NCI-H774 (cell line): ENCODE measurements around the gene TTLL8.
"Not testable (repeated sequence)": the region's sequence is repeated elsewhere in the genome, so short reads cannot be mapped to it uniquely, and the experiment has no call there.

Experiments used
- DNase-seq: peaks from one replicate; lab custom pipeline; 2025; lab: John Stamatoyannopoulos, UW

The TTLL8 gene

GRCh38 chr22:50058061-50058905 lies at the start of gene TTLL8:
TTLL8 (minus strand) TSS chr22:50058298.
- DNase-seq: no peak

DNA sequence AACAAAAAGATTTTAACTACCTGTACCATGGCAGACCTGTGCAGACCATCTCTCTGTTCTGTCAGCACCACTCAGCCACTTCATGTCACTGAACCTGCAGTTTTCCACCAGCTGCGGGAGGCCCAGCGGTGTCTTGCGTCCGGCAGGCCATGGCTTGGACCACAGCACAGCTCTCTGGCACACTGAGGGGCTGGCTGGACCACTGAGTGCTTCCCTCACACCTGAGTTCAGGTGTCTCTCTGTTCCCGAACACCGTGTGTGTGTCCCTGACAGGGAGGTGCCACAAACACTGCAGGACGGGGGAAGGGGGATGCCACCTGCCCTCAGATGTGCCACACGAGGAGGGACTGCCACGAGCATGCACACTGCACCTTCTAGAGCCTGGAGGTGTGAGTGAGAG lies 49.4 kb upstream of the TTLL8 start:
- no peak for DNase-seq

- DNase-seq: no peak
These were observed 47.4 kb upstream of the TTLL8 start for GRCh38 chr22:50105208-50106100.

DNA sequence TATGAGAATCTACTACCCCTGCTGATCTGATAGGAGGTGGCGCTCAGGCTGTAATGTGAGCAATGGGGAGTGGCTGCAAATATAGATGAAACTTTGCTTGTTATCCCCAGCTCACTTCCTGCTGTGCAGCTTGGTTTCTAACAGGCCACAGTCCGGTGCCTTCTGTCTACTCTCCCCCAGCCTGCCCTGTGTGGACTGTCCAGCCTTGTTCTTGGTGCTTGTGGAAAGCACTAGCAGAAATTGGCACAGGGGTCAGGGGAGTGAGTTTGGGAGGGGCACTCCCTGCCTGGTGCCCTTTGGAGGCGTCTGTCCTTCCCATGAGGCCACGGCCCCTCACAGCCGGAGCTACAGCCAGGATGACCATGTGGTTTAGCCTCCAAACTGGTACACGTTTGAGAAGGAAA lies 46.0 kb upstream of the TTLL8 start:
- no peak for DNase-seq

- no peak for DNase-seq
These were observed 44.8 kb upstream of the TTLL8 start for GRCh38 chr22:50102946-50103345.

DNA sequence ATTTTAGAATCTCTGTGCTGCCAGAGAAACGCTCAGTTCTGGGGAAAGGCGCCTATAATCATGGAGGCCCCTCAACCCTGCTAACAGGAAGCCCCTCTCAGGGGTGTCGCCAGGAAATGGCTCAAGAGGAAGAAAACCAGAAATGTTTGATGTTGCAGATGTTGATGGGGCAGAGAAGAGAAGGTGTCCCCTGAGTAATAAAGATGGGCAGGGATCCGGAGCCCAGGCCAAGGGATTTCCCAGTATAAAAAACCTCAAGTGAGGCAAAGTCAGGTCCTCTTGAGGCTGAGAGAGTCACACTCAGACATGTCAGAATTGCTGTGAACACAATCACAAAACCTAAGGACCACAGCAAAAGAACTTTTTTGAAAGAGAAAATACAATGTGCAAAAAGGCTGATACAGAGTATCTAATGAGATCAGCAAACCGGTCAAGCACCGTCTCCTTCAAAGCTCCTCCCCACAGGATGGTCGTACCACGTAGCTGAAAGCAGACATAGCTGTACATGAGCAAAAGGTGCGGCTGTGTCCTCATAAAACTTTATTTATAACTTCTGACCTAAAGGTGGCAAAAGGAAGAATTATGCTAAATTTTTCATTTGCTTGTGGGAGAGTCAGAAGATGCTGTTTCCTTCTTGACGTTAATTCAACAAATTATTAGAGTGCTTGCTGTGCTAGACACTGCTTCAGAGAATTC lies 43.9 kb upstream of the TTLL8 start:
- DNase-seq: no peak

- no peak for DNase-seq
These were observed 40.0 kb upstream of the TTLL8 start for GRCh38 chr22:50098052-50098451.

GRCh38 chr22:50092342-50092741 lies 34.2 kb upstream of the TTLL8 start:
- DNase-seq: no peak

GRCh38 chr22:50091092-50091768 lies 33.1 kb upstream of the TTLL8 start:
- no peak for DNase-seq

GRCh38 chr22:50090412-50090714 lies 32.3 kb upstream of the TTLL8 start:
- DNase-seq: no peak

DNA sequence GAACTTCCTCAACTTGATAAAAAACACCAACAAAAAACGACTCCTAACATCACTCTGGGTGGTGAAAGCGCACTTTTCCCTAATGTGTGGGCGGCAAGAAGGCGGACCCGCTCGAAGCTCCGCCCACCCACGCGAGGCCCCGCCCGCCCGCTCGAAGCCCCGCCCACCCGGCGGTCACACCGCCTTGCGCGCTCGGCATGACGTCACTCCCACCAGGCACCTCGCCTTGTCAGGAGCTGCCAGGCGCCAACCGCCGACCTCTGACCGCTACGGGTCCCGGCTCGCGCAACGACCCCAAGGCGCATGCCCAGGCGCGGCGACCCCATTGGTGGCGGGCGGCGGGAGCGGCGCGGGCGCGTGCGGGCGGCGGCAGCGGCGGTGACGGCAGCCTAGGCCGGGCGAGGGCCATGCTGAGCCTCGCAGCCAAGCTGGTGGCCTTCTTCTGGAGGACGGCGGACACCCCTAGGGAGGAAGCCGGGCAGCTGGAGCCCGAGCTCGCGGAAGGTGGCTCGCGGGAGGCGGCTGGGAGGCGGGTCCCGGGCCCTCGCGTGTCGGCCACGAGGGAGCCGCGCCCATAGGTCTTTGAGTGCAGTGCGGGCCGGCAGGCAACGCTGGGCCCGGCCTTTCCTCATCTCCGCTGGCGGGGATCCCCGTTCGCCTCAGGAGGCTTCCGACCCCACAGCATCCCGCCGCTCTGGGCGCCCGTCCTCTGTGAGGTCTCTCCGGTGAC lies 31.7 kb upstream of the TTLL8 start, which contains the start of gene MOV10L1:
Gene MOV10L1, plus strand, starts transcription at position 325 of the 730 bp plus-strand sequence. Its CDS starts 83 bp downstream, at position 408.
- no peak for DNase-seq

GRCh38 chr22:50089231-50089630 lies 31.1 kb upstream of the TTLL8 start:
- DNase-seq: no peak

DNA sequence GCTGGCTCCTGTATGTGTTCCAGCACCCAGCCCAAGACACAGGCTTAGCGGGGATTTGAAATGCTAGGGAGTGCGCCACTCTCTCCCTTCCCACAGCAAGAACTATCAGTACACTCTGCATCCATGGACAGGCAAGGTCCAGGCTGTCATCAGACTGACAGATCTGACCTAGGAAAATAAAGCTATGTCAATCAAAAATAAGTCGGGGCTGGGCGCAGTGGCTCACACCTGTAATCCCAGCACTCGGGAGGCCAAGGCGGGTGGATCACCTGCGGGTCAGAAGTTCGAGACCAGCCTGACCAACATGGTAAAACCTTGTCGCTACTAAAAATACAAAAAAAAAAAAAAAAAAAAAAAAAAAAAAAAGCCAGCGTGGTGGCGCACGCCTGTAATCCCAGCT lies 30.0 kb upstream of the TTLL8 start:
- no peak for DNase-seq

GRCh38 chr22:50087646-50088045 lies 29.5 kb upstream of the TTLL8 start:
- DNase-seq: no peak

- not testable (repeated sequence) for DNase-seq
These were observed 28.9 kb upstream of the TTLL8 start for GRCh38 chr22:50086975-50087374.

DNA sequence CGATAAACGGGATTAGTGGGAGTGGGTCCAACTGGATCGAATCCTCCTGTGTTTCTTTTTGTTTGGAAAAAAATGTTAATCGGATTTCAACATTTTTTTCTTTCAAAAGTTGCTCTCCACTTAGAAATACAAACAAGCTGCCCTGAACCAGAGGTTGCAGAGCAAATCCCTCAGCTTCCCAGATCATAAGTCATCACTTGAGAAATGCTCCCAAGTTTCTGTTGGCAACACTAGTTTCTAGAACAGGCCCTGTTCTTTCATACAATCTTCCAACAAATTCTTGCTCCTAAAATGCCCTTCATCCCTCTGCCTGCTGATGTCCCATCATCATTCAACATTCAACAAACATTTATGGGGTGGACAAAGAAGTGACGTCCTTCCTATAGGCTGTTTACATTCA lies 28.4 kb upstream of the TTLL8 start:
- no peak for DNase-seq

DNA sequence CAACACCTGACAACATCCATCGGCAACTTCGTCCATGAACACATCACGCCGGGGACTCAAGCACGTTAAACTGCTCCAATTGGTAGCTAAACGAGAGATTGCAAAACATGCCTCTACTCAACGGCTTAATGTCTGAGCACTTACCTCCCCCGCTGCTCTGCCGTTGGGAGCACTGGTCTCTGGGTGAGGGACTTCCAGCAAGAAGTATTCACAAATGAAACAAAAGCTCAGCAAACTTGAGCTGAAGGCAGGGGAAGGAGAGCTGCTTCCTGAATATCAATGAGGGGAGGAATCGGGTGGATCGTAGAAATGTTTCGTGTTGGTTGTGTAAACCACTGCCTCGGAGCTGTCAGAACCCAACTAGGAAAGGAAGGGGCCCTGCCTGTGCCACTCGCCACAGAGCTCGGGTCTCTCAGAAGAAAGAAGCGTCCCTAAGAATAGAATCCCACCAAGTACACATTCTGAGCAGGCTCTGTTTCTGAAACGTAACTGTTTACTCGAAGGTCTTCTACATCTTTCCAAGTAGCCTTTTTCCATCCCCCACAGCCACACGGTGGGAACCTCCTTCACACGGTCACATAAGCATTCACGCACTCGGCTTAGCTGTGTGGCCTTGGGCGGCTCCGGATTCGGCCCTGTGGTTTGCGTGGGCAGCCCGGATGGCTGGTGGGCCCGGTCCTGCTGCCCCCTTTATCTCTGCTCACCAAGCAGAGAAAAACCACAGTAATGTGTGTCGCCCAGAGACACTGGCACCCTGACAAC lies 27.3 kb upstream of the TTLL8 start, which contains the start of gene MLC1:
Gene MLC1, minus strand, starts transcription at position 216 of the 762 bp plus-strand sequence. CDS start 524 bp downstream, outside the sequence.
- no peak for DNase-seq

- no peak for DNase-seq
These were observed 26.5 kb upstream of the TTLL8 start for GRCh38 chr22:50084614-50085021.

- no peak for DNase-seq
These were observed 26.0 kb upstream of the TTLL8 start for GRCh38 chr22:50084080-50084477.

- no peak for DNase-seq
These were observed 25.5 kb upstream of the TTLL8 start for GRCh38 chr22:50083462-50084079.
